HG02642 (cell line): ENCODE measurements around the gene PRKAG2.

Source experiments
- ATAC-seq: cut with Tn5 transposase; IDR thresholded peaks from one replicate; pipeline ENCODE4 v1.9.1; 2021; ENCODE audit warnings: mild to moderate bottlenecking; ENCODE audit not compliant: unreplicated experiment, poor library complexity

The PRKAG2 gene

GRCh38 chr7:151869109-151869428, 7.8 kb downstream of the PRKAG2 start:
- ATAC-seq: no peak

- ATAC-seq: no peak
Observed at GRCh38 chr7:151868396-151869108, 8.4 kb downstream of the PRKAG2 start.

GRCh38 chr7:151867912-151868311, 9.0 kb downstream of the PRKAG2 start:
- no peak for ATAC-seq

- no peak for ATAC-seq
Observed at GRCh38 chr7:151866761-151867655, 9.9 kb downstream of the PRKAG2 start.

- ATAC-seq: no peak
Observed at GRCh38 chr7:151866028-151866427, 10.9 kb downstream of the PRKAG2 start.

- no peak for ATAC-seq
Observed at GRCh38 chr7:151865070-151865670, 11.7 kb downstream of the PRKAG2 start.

GRCh38 chr7:151864561-151864960, 12.4 kb downstream of the PRKAG2 start:
- no peak for ATAC-seq

- ATAC-seq: no peak
Observed at GRCh38 chr7:151864081-151864480, 12.8 kb downstream of the PRKAG2 start.

GRCh38 chr7:151863386-151864079, 13.4 kb downstream of the PRKAG2 start:
- no peak for ATAC-seq

- no peak for ATAC-seq
Observed at GRCh38 chr7:151862606-151863381, 14.1 kb downstream of the PRKAG2 start.

- ATAC-seq: no peak
Observed at GRCh38 chr7:151861881-151862280, 15.0 kb downstream of the PRKAG2 start.

- no peak for ATAC-seq
Observed at GRCh38 chr7:151860771-151861170, 16.1 kb downstream of the PRKAG2 start.

GRCh38 chr7:151859948-151860685, 16.8 kb downstream of the PRKAG2 start:
- ATAC-seq: no peak

- no peak for ATAC-seq
Observed at GRCh38 chr7:151859111-151859947, 17.6 kb downstream of the PRKAG2 start.

- no peak for ATAC-seq
Observed at GRCh38 chr7:151858456-151858855, 18.5 kb downstream of the PRKAG2 start.

- no peak for ATAC-seq
Observed at GRCh38 chr7:151857866-151858450, 19.0 kb downstream of the PRKAG2 start.

GRCh38 chr7:151857412-151857811, 19.5 kb downstream of the PRKAG2 start:
- ATAC-seq: no peak

- ATAC-seq: no peak
Observed at GRCh38 chr7:151856516-151856915, 20.4 kb downstream of the PRKAG2 start.
